GM06990 (cell line): ENCODE results near the gene GALM.

Source experiments
- DNase-seq: peaks from one replicate; pipeline ENCODE4 v3.0.0-alpha.2; 2011; ENCODE audit not compliant: insufficient read length; ENCODE audit errors: extremely low read depth
- H3K27me3 ChIP-seq: replicated peaks from 2 replicates; pipeline ENCODE4 v1.6.0; 2011; ENCODE audit warnings: low read length; ENCODE audit not compliant: control insufficient read depth, insufficient read depth
- H3K36me3 ChIP-seq: 2 replicates; pipeline ENCODE4 v1.5.1; 2011; ENCODE audit warnings: low read length; ENCODE audit not compliant: control insufficient read depth, insufficient read depth
- H3K4me3 ChIP-seq: replicated peaks from 2 replicates; pipeline ENCODE4 v1.5.1; 2011; ENCODE audit warnings: low read depth, mild to moderate bottlenecking, control low read depth, low read length
- CTCF ChIP-seq: IDR thresholded peaks from 2 replicates; pipeline ENCODE4 v1.5.1; 2011; ENCODE audit warnings: low read length, control low read depth, mild to moderate bottlenecking, inconsistent platforms; ENCODE audit not compliant: insufficient read depth, poor library complexity, severe bottlenecking

The GALM gene

GRCh38 chr2:38740851-38741731, 75.2 kb downstream of the GALM start:
- peaks cover 8% of the 10 kb centered on the region for H3K36me3 ChIP-seq

GRCh38 chr2:38742797-38743559, 77.1 kb downstream of the GALM start:
- no peak overlapping the region for H3K4me3 ChIP-seq
- peaks cover 16% of the 10 kb centered on the region for H3K36me3 ChIP-seq
- TF ChIP-seq CTCF: no peak
- DNase-seq: no peak
- no peaks in the 10 kb centered on the region for H3K27me3 ChIP-seq

More at GRCh38 chr2:38740851-38741731, 75.2 kb downstream of the GALM start:
- Histone ChIP-seq H3K27me3 (no peaks in the 10 kb centered on the region), H3K4me3 (no peak overlapping the region)
- TF ChIP-seq CTCF: no peak
- no peak for DNase-seq

- Histone ChIP-seq H3K36me3 (peaks cover 22% of the 10 kb centered on the region), H3K4me3 (no peak overlapping the region), H3K27me3 (no peaks in the 10 kb centered on the region)
- no peak for TF ChIP-seq CTCF
- no peak for DNase-seq
Measured at GRCh38 chr2:38743672-38744398, 77.9 kb downstream of the GALM start.

- no peak for DNase-seq
- Histone ChIP-seq H3K36me3 (peaks cover 23% of the 10 kb centered on the region), H3K27me3 (no peaks in the 10 kb centered on the region), H3K4me3 (no peak overlapping the region)
- TF ChIP-seq CTCF: no peak
Measured at GRCh38 chr2:38744399-38744780, 78.5 kb downstream of the GALM start.

- H3K4me3 ChIP-seq: no peak overlapping the region
- no peak for TF ChIP-seq CTCF
- DNase-seq: no peak
- no peaks in the 10 kb centered on the region for H3K27me3 ChIP-seq
- peaks cover 23% of the 10 kb centered on the region for H3K36me3 ChIP-seq
Measured at GRCh38 chr2:38745267-38745666, 79.4 kb downstream of the GALM start.
